ENCODE measurements around the gene C12orf56.
"Not testable (repeated sequence)": the region's sequence is repeated elsewhere in the genome, so short reads cannot be mapped to it uniquely, and the experiment has no call there.

C12orf56 gene

GRCh38 chr12:64229240-64229639 is 161.3 kb downstream of the C12orf56 start:
- DNase-seq = no peak

DNA sequence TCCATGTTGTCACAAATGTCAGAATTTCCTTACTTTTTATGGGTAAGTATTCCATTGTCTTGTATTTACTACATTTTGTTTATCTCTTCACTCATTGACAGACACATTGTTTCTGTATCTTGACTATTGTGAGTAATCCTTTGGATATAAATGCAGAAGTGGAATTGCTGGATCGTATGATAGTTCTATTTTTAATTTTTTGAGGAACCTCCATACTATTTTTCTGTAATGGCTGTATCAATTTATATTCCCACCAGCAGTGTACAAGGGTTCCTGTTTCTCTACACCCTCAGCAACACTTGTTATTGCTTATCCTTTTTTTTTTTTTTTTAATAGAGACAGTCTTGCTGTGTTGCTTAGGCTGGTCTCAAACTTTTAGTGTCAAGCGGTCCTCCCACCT is 164.9 kb downstream of the C12orf56 start:
- no peak for DNase-seq

- peak; percentile 74 for DNase-seq
Observed at GRCh38 chr12:64222009-64222765, 168.4 kb downstream of the C12orf56 start, which contains the start of gene KICS2. Gene KICS2, minus strand, starts transcription at chr12:64222296. Its CDS starts 59 bp downstream, at chr12:64222237.

DNA sequence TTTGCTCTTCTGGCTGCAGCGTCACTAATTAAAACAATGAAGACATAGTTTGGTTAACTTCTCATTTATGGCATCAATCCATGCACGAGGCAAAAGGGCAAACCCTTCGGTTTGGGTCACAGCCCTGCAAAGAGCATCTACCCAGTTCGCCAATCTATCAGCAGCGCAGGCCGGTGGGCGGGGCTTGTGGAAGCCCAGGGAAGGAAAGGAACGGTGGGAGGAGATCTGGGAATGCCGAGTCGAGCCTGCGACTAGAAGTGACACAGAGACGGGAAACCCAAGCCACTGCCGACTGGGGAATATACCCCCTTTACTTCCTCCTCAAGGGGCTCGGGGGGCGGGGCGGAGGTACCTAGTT is 168.9 kb downstream of the C12orf56 start:
- peak; percentile 67 for DNase-seq

DNA sequence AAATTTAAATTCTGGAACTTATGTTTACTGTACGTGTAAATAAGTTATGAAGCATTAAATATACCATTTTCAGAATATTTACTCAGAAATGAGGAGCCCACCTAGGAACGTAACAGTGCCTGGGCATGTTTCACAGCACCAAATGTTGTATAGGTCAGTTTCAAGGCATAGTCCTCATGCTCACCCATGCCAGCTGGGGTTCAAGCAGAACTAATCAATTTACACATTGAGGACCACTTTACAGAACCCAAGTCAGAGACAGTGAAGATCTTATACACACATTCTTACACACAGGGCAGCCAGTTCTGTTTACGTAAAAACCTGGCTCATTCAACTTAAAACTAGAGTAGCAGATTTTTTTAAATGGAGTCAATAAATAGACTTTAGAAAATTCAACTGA is 170.5 kb downstream of the C12orf56 start:
- DNase-seq = no peak

DNA sequence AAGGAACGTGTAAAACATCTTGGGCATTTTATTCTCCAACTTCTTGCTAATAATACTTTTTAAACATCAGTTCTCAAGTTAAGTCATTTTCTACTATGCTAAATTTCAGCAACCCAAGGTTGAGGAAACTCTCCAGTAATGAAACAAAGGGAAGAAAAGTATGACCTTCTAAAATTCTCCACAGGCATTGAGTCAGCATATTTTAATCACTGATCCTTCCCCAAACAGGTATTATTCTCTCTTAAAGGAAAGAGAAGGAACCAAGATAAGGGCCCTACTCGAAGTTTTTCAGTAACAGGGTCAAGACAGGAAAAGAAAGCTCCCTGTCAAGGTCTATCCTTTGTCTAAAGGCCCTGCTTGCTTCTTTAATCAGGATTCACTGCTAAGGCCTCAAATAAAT is 171.4 kb downstream of the C12orf56 start:
- DNase-seq = no peak

DNA sequence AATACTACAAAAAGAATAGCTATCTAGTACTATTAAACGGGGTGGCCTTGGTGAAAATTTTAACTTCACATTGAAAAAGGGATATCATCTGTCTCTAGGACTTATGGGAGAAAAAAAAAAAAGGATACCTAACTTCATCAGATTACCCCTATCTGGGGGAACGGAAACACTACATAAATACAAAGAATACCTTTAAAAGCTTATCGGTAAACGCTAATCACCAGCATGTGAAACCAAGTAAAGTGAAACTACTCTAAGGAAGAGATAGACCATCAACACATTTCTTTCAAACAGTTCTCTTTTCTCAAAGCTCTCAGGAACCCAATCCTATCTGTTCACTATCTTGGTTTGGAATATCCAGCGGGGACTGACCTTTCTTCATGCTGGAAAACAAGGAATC is 172.0 kb downstream of the C12orf56 start:
- no peak for DNase-seq

DNA sequence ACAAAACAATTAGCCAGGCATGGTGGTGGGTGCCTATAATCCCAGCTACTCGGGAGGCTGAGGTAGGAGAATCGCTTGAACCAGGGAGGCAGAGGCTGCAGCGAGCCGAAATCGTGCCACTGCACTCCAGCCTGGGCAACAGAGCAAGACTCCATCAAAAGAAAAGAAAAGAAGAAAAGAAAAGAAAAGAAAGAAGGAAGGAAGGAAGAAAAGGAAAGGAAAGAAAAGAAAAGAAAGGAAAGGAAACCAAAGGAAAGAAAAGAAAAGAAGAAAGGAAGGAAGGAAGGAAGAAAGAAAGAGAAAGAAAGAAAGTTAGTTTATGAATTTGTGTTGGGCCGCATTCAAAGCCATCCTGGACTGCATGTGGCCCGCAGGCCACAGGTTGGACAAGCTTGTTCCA is 172.9 kb downstream of the C12orf56 start:
- not testable (repeated sequence) for DNase-seq

- no peak for DNase-seq
Observed at GRCh38 chr12:64216239-64216638, 174.3 kb downstream of the C12orf56 start.
